HG03280 (cell line): ENCODE results near the gene PPT1.

Experiments
- ATAC-seq: cut with Tn5 transposase; IDR thresholded peaks from one replicate; pipeline ENCODE4 v1.9.1; 2021; ENCODE audit warnings: mild to moderate bottlenecking, moderate library complexity; ENCODE audit not compliant: unreplicated experiment

PPT1 gene

GRCh38 chr1:40096977-40097782 is at the start of gene PPT1:
PPT1 (minus strand) TSS chr1:40097252; CDS start chr1:40097238, 14 bp downstream.
- peak; percentile 88 for ATAC-seq

- ATAC-seq, result no peak
These were observed 47.0 kb upstream of the PPT1 start for GRCh38 chr1:40143891-40144575.

DNA sequence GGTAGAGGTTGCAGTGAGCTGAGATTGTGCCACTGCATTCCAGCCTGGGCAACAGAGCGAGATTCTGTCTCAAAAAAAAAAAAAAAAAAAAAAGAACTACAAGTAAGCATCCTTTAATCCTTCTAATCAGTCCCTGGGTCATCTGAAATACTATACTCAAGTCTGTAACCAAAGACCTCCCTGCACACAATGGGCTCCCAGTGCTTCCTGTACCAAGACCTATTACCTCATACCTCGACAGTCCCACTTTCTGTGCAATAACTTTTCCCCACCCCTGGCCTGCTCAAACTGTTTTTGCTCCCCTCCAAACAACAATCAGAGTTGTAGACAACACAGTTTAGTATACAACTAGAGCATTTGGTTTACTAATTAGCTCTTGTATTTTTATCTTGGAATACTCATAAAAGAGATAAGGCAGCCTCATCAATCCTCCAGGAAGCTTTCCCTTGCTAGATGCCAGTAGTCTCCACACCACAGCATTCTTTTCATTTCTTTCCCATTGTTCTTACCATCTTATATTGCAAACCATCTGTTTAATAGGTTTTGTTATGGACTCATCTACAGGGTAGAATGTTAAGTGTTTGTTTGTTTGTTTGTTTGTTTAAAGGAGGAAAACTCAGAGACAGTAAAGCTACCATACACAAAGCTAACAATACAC is 45.0 kb upstream of the PPT1 start:
- no peak for ATAC-seq

DNA sequence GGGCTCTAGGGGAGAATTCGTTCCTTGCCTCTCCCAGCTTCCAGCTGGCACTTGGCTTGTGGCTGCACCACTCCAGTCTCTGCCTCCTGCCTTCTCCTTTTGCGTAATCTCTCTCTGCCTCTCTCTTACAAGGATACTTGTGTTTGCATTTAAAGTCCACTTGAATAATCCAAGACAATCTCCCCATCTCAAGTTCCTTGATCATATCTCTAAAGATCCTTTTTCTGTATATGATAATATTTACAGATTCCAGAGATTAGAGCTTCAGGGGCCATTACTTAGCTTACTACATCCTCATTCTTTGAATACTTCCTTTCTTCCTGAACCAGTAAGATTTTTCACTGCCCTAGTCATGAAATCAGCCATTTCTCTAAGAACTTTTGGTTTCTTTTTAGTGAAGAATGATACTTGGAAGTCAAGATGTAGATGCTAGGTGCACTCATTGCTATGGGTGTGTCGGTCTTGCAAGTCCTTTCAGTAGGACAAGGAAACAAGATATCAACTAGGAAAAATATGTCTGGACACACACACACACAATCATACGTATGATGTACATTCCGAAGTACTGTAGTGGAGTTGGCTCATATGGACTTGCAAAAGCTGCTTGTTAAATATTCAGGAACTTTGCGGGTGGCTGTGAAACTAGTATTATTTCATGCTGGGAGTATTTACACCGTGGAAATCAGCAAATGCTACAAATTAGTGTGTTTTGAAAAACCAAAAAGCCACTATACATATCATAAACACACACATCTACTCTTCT is 43.3 kb upstream of the PPT1 start:
- no peak for ATAC-seq

DNA sequence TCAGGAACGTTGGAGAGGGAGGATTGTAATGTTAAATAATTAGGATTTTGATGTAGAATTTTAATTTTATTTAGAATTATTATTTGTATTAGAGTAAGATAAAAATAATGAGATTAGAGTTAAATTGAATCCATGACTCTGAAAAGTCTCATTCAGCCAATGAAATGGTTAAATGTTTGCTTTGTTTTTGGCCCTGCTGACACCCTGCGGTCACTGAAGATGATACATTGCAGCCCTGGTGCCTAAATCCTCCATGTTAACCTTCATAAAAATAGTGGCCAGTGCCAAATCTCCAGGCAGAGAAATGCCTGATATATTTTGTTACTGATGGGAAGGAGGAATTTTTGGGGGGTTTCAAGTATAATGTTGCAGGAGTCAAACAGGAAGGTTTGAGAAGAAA is 36.8 kb upstream of the PPT1 start:
- ATAC-seq, result no peak

- ATAC-seq, result no peak
These were observed 36.2 kb upstream of the PPT1 start for GRCh38 chr1:40133312-40133665.

DNA sequence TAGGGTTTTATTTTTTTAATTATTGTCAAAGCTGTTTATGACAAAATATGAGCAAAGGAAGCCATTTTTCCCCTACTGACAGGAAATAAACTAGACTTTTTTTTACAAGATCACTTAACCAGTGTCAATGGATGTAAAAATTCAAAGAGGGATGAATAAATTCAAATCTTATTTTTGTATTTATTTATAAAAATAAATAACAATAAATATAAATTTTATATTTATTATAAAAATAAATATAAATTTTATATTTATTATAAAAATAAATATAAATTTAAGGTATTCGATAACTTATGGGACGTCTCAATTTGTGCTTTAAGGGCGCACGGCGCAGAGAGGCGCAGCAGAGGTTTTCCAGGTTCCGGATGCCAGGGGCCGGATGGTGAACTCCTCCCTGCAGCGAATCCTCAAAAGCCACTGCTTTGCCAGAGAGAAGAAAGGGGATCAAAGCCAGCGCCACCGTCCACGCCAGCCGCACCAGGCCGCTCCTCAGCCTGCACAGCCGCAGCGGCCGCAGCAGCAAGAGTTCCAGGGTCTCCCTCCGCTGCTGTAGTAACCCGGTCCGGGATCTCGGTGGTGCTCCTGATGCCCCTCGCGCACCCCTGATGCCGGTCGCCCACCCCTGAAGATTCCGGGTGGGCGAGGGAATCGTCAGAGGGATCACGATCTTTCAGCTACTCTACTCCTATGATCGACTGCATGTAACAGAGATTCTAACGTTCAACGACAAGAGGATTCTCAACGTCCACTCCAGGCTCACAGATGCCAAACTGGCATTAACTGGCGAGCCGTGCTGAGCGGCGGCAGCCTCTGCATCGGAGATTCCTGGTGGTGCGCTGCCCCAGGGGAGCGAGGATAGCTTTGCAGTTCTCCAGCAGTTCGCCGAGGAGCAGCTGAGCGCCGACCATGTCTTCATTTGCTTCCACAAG is 35.6 kb upstream of the PPT1 start:
- ATAC-seq, result no peak

DNA sequence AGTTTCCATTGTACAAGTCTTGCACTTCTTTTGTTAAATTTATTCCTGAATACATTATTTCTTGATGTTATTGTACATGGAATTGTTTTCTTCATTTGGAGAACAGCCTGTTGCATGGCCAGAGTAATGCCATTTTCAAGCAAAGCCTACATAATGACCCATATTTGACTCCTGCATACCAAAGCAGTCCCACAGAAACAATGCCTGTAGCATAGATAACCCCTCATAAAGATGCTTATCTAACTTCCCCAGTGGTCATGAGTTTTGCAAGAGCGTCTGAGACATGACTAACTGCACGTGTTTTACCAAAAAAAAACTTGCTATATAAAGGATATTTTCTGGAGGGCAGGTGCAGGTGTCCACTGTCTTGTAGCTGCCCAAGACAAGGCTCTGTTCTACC is 33.8 kb upstream of the PPT1 start:
- ATAC-seq, result no peak

- ATAC-seq, result no peak
These were observed 25.8 kb upstream of the PPT1 start for GRCh38 chr1:40122855-40123254.

DNA sequence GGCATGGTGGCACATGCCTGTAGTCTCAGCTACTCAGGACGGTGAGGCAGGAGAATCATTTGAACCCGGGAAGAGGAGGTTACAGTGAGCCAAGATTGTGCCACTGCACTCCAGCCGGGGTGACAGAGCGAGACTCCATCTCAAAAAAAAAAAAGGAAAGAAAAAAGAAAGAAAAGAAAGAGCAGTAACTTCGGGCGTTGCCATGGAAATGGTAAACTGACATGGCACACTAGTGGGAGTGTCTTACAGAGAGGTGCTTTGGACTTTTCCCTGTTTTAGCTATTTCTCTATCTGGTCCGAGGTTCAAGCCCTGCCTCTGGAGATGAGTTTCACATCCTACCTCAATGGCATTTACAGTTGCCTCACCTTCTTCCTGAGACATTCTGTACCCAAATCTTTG is 23.1 kb upstream of the PPT1 start:
- ATAC-seq, result no peak

- ATAC-seq, result no peak
These were observed 17.3 kb upstream of the PPT1 start for GRCh38 chr1:40114400-40114799.

DNA sequence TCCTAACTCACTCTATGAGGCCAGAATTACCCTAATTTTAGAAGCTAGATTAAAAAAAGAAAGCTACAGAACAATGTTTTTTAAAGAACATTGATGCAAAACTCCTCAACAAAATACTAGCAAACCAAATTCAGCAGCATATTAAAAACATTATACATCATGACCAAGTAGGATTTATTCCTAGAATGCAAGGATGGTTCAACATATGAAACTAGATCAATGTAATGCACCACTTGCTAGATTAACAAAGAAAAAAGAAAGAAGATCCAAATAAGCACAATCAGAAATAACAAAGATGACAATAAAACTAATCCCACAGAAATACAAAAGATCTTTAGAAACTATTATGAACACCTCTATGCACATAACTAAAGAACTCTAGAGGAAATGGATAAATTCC is 13.3 kb upstream of the PPT1 start:
- ATAC-seq, result no peak

GRCh38 chr1:40107290-40107959 is 10.4 kb upstream of the PPT1 start:
- no peak for ATAC-seq

DNA sequence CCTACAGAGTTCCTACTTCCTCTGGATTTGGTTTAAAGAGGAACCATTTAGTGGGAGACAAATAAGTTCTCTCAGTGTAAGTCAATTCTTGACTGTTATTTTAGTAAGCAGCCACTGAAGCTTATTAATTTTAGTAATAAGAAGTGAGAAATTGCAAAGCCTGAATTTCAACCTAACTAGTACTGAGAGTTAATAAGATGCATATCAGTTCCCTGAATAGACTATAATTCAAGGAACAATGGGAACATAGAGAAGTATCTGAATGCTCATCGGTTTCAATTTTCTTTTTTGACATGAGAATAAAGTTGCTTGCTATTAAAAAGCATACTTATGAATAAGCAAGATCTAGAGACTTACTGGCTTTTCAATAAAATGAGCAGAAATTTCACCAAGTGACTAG is 8.0 kb upstream of the PPT1 start:
- ATAC-seq, result no peak

GRCh38 chr1:40102896-40103295 is 5.8 kb upstream of the PPT1 start:
- no peak for ATAC-seq

GRCh38 chr1:40102038-40102437 is 5.0 kb upstream of the PPT1 start:
- ATAC-seq, result no peak

- no peak for ATAC-seq
These were observed 441 bp downstream of the PPT1 start for GRCh38 chr1:40096646-40096976.

GRCh38 chr1:40095806-40096205 is 1.2 kb downstream of the PPT1 start:
- no peak for ATAC-seq

DNA sequence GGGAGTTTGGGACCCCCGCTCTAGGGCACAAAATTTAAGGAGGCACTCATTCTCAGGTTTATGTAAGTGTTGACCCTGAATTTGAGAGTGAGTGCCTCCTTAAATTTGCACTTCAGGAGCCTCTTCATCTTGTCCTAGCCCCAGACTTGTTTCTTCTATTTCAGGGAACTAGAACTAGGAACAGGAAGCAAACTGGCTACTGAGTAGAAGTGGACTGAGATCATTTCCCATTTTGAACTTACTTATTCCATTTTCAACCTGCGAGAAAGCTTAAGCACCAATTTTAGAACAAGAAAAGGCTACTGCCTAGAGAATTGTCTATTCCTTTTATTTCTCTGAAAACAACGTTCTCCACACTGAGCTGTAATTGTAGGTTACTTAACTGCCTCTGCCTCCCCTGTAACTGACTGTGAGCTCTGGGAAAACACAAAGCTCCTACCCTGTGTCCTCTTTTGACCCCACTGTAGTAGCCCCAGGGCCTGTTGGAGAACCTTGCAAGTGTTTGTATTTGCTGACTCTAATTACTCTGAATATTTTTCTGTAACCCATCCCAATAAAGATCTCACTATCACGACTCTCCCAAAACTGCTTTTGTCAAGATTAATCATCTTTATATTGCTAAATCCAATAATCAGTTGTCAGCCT is 2.5 kb downstream of the PPT1 start:
- no peak for ATAC-seq
